Stimulated activated CD8-positive, alpha-beta memory T cell treated with anti-CD3 and anti-CD28 coated beads, Interleukin-4, amount 100 ng/mL, for 1 hour (primary cell): ENCODE measurements around the gene ACTC1.
"Not testable (repeated sequence)": the region's sequence is repeated elsewhere in the genome, so short reads cannot be mapped to it uniquely, and the experiment has no call there.

Experiments
- DNase-seq, 2 donors: peaks; one replicate each; pipeline ENCODE4 v3.0.0-alpha.2; 2020; ENCODE audit warnings: low read depth in 2 of 2, low spot score in 1 of 2

Gene ACTC1

GRCh38 chr15:34795267-34796081, at the start of gene ACTC1:
ACTC1 (minus strand) TSS chr15:34795549; CDS start chr15:34794808, 741 bp downstream.
- DNase-seq: no peak

- no peak for DNase-seq
These were observed 45.9 kb upstream of the ACTC1 start for GRCh38 chr15:34841262-34841725.

- no peak for DNase-seq
These were observed 42.9 kb upstream of the ACTC1 start for GRCh38 chr15:34838282-34838681.

- DNase-seq: no peak
These were observed 42.1 kb upstream of the ACTC1 start for GRCh38 chr15:34837246-34838016.

- no peak for DNase-seq
These were observed 33.0 kb upstream of the ACTC1 start for GRCh38 chr15:34828145-34828911.

GRCh38 chr15:34821831-34822230, 26.5 kb upstream of the ACTC1 start:
- DNase-seq: no peak

GRCh38 chr15:34820110-34820509, 24.8 kb upstream of the ACTC1 start:
- DNase-seq: no peak

GRCh38 chr15:34818526-34818925, 23.2 kb upstream of the ACTC1 start:
- DNase-seq: no peak

GRCh38 chr15:34815836-34816235, 20.5 kb upstream of the ACTC1 start:
- DNase-seq: no peak

- DNase-seq: no peak
These were observed 18.3 kb upstream of the ACTC1 start for GRCh38 chr15:34813446-34814190.

GRCh38 chr15:34812868-34813365, 17.6 kb upstream of the ACTC1 start:
- not testable (repeated sequence) for DNase-seq

- DNase-seq: no peak
These were observed 17.0 kb upstream of the ACTC1 start for GRCh38 chr15:34812369-34812768.

GRCh38 chr15:34810443-34811129, 15.2 kb upstream of the ACTC1 start:
- DNase-seq: no peak

GRCh38 chr15:34809186-34809585, 13.8 kb upstream of the ACTC1 start:
- DNase-seq: no peak

GRCh38 chr15:34808016-34808415, 12.7 kb upstream of the ACTC1 start:
- no peak for DNase-seq

- not testable (repeated sequence) for DNase-seq
These were observed 11.9 kb upstream of the ACTC1 start for GRCh38 chr15:34807241-34807640.

GRCh38 chr15:34804776-34805175, 9.4 kb upstream of the ACTC1 start:
- no peak for DNase-seq

GRCh38 chr15:34804113-34804512, 8.8 kb upstream of the ACTC1 start:
- no peak for DNase-seq

GRCh38 chr15:34802803-34803750, 7.7 kb upstream of the ACTC1 start:
- DNase-seq: no peak
